Osteocyte (in vitro differentiated cells): Measurements from ENCODE around the gene ECI2. TPM values are rescaled to one million over a fixed set of nuclear protein-coding genes. Genes with fewer than 3 reads are reported as not detected.
"Not testable (repeated sequence)": the region's sequence is repeated elsewhere in the genome, so short reads cannot be mapped to it uniquely, and the experiment has no call there.

ENCODE experiments used
- DNase-seq: peaks from one replicate; pipeline ENCODE4 v3.0.0; 2021; ENCODE audit warnings: mixed read lengths; ENCODE audit not compliant: unreplicated experiment; ENCODE audit errors: extremely low spot score
- H3K27ac Mint-ChIP-seq: one replicate; pipeline ENCODE4 v1.8.0; 2021; ENCODE audit warnings: mild to moderate bottlenecking, mixed read lengths; ENCODE audit not compliant: unreplicated experiment
- H3K27me3 Mint-ChIP-seq: one replicate; pipeline ENCODE4 v1.8.0; 2021; ENCODE audit warnings: mixed read lengths; ENCODE audit not compliant: unreplicated experiment
- H3K36me3 Mint-ChIP-seq: one replicate; pipeline ENCODE4 v1.8.0; 2021; ENCODE audit warnings: mixed read lengths; ENCODE audit not compliant: unreplicated experiment
- H3K4me1 Mint-ChIP-seq: one replicate; pipeline ENCODE4 v1.8.0; 2021; ENCODE audit warnings: mixed read lengths; ENCODE audit not compliant: unreplicated experiment
- H3K4me3 Mint-ChIP-seq: one replicate; pipeline ENCODE4 v1.8.0; 2021; ENCODE audit warnings: mild to moderate bottlenecking, moderate library complexity, mixed read lengths; ENCODE audit not compliant: unreplicated experiment
- H3K9me3 Mint-ChIP-seq: one replicate; pipeline ENCODE4 v1.8.0; 2021; ENCODE audit warnings: mixed read lengths; ENCODE audit not compliant: unreplicated experiment
- total RNA-seq: library from RNA; stranded (reverse); gene quantifications from 2 replicates; pipeline ENCODE4 v1.2.1, GENCODE V29; 2021
- TF ChIP-seq, protein P1 (sequence below): fragments of 200-600 bp; sonication (generic); IDR thresholded peaks from 2 replicates; pipeline ENCODE4 v1.5.0; 2021; ENCODE audit warnings: antibody characterized with exemption, mild to moderate bottlenecking, moderate library complexity

The ECI2 gene
- total RNA-seq, 1 donor from 2014 or later: 37.8 TPM

DNA sequence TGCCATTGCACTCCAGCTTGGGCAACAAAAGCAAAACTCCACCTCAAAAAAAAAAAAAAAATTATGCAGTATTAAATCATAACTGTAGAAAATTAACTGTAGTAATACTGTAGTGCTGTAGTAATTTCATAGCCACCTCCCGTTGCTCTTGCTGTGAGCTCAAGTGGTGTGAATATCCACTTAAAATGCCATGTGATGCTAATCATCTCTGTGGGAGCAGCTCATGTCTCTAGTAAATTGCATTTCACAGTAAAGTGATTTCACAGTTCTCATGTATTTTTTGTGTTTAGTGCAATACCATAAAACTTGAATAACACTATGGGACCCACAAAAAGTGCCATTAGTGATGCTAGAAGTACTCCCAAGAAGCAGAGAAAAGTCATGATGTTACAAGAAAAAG, 42.1 kb downstream of the ECI2 start:
- TF ChIP-seq, protein P1, sequence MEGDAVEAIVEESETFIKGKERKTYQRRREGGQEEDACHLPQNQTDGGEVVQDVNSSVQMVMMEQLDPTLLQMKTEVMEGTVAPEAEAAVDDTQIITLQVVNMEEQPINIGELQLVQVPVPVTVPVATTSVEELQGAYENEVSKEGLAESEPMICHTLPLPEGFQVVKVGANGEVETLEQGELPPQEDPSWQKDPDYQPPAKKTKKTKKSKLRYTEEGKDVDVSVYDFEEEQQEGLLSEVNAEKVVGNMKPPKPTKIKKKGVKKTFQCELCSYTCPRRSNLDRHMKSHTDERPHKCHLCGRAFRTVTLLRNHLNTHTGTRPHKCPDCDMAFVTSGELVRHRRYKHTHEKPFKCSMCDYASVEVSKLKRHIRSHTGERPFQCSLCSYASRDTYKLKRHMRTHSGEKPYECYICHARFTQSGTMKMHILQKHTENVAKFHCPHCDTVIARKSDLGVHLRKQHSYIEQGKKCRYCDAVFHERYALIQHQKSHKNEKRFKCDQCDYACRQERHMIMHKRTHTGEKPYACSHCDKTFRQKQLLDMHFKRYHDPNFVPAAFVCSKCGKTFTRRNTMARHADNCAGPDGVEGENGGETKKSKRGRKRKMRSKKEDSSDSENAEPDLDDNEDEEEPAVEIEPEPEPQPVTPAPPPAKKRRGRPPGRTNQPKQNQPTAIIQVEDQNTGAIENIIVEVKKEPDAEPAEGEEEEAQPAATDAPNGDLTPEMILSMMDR: no peak
- Mint-ChIP-seq H3K36me3 (no peaks in the 10 kb centered on the region), H3K4me3 (no peak overlapping the region), H3K27me3 (no peaks in the 10 kb centered on the region), H3K4me1 (no peaks in the 10 kb centered on the region), H3K27ac (no peak overlapping the region), H3K9me3 (no peaks in the 10 kb centered on the region)
- no peak for DNase-seq

DNA sequence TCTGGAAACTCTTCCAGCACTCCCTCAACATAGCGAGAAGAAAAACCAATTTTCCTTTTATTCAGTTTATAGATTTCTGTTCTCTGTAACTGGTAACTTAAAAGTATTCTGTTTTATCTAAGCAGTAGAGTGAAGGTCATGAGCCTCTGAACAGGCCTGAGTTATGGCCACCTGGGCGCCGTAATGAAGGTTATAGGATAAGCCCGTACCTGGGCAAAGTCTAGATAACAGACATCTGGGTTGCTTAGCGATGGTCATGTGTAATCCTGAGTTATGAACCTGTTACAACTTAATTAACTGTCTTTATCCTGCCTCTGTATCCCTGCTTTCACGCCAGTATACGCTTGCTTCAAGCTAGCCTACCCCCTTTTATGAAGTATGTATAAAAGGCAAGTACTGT, 43.4 kb downstream of the ECI2 start:
- H3K27me3 Mint-ChIP-seq: no peaks in the 10 kb centered on the region
- no peak for DNase-seq
- no peak overlapping the region for H3K4me3 Mint-ChIP-seq
- TF ChIP-seq, protein P1: no peak
- H3K36me3 Mint-ChIP-seq: no peaks in the 10 kb centered on the region
- H3K27ac Mint-ChIP-seq: no peak overlapping the region
- H3K9me3 Mint-ChIP-seq: no peaks in the 10 kb centered on the region
- no peaks in the 10 kb centered on the region for H3K4me1 Mint-ChIP-seq

DNA sequence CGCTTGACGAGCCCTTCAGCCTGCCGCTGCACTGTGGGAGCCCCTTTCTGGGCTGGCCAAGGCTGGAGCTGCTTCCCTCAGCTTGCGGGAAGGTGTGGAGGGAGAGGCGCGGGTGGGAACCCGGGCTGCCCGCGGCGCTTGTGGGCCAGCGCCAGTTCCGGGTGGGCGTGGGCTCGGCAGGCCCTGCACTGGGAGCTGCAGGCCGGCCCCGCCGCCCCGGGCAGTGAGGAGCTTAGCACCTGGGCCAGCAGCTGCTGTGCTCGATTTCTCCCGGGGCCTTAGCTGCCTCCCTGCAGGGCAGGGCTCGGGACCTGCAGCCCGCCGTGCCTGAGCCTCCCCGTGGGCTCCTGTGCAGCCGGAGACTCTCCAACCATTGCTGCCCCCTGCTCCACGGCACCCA, 45.3 kb downstream of the ECI2 start:
- not testable (repeated sequence) for DNase-seq, H3K27ac Mint-ChIP-seq, H3K9me3 Mint-ChIP-seq, H3K4me3 Mint-ChIP-seq, H3K4me1 Mint-ChIP-seq, H3K27me3 Mint-ChIP-seq, H3K36me3 Mint-ChIP-seq

DNA sequence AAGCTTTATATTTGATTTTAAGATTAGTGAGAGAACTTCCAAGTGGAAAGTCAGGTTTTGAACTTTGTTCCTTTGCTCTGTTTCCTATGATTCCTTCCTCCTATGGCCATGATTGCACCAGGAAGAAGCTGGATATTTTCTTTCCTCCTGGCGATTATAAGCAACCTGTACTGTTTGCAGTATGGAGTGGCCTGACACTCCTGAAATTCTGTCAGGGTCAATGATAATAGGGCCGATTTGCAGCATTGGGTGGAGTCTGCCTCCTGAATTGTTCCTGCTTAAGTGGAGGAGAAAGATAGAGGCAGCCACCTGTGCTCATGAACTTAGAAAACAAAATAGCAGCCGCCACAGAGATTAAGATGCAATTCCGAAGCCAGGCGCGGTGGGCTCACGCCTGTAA, 46.7 kb downstream of the ECI2 start:
- Mint-ChIP-seq H3K9me3 (no peaks in the 10 kb centered on the region), H3K4me3 (no peak overlapping the region), H3K27ac (no peak overlapping the region), H3K36me3 (no peaks in the 10 kb centered on the region), H3K27me3 (peaks cover 4% of the 10 kb centered on the region), H3K4me1 (peaks cover 7% of the 10 kb centered on the region)
- DNase-seq: no peak
- TF ChIP-seq, protein P1: no peak

DNA sequence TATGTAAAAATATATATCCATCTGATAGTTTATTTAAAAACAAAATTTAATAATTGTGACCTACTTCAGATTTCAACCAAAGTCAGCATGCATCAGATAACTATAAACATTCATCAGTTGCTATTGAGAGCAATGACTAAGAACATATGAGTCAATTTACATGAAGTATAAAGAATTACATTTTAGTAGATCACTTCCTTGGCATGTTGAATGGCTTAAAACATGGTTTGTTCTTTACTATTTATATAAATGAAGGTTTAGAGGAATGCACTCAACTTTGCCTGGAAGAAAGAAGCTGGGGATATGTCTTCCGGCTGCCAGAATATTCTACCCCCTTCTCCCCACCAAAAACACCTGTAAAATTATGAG, 50.1 kb downstream of the ECI2 start:
- peaks cover 7% of the 10 kb centered on the region for H3K4me1 Mint-ChIP-seq
- H3K27ac Mint-ChIP-seq: no peak overlapping the region
- TF ChIP-seq, protein P1: no peak
- H3K27me3 Mint-ChIP-seq: peaks cover 4% of the 10 kb centered on the region
- H3K4me3 Mint-ChIP-seq: no peak overlapping the region
- DNase-seq: no peak
- H3K36me3 Mint-ChIP-seq: no peaks in the 10 kb centered on the region
- H3K9me3 Mint-ChIP-seq: no peaks in the 10 kb centered on the region
